ENCODE measurements around the gene KRT15. TPM values are rescaled to one million over a fixed set of nuclear protein-coding genes. Genes with fewer than 3 reads are reported as not detected.

KRT15 gene
- total and polyA plus RNA-seq, 2 donors (not counting 1 experiment from before 2014, with no cell fraction given) = not detected

DNA sequence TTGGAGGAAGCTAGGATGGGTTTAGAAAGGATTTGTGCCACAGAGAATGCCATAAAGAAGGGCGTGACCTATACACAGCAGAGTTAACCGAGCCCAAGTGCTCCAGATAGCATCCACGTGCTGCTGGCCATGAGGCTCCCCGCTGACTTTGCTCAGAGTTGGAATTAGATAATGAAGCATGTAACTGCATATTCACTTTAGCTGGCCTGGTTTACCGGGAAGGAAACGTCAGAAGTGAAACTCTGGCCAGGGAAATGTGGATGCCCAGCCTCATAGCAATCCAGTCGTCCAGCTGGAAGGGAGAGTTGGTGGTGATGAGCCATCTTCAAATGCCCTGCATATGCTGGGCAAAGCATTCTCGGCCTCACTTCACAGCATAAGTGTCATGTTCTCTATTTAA is 43.8 kb downstream of the KRT15 start:
- Histone ChIP-seq H3K4me3 (ENCODE audit: control extremely low read depth in 1 of 5, extremely low read depth in 1 of 5, insufficient read depth in 1 of 5, low read depth in 2 of 5, low read length in 4 of 5) (no peak overlapping the region), H4K20me1 (ENCODE audit: control insufficient read depth, insufficient read depth, low read length, poor library complexity, severe bottlenecking) (no peaks in the 10 kb centered on the region), H3K9me3 (ENCODE audit: control extremely low read depth in 1 of 3, control insufficient read depth in 2 of 3, insufficient read depth in 1 of 3, low read length in 2 of 3) (no peaks in the 10 kb centered on the region), H3K36me3 (replicated peaks in 1 of 2; ENCODE audit: control extremely low read depth in 1 of 2, control insufficient read depth in 1 of 2, extremely low read depth in 1 of 2, insufficient read depth in 2 of 2, low read length in 1 of 2) (no peaks in the 10 kb centered on the region), H3K4me1 (ENCODE audit: control insufficient read depth in 2 of 2, insufficient read depth in 2 of 2, low read length in 2 of 2) (peaks cover 2 to 4% of the 10 kb centered on the region in 2 donors), H3K9ac (ENCODE audit: low read length) (no peak overlapping the region), H3K27me3 (replicated peaks in 1 of 4; ENCODE audit: control extremely low read depth in 1 of 4, control insufficient read depth in 3 of 4, insufficient read depth in 4 of 4, low read length in 3 of 4) (no peaks in the 10 kb centered on the region), H3K4me2 (replicated peaks; ENCODE audit: low read depth, low read length, poor library complexity, severe bottlenecking) (no peak overlapping the region), H2AFZ (ENCODE audit: insufficient read depth, low read depth, low read length, poor library complexity, severe bottlenecking) (no peak overlapping the region), H3K27ac (ENCODE audit: low read length in 2 of 2) (no peak overlapping the region), H3K79me2 (ENCODE audit: control insufficient read depth, insufficient read depth, low read length) (no peaks in the 10 kb centered on the region)
- WGBS (ENCODE audit: insufficient coverage) = 68% methylated on average over 6 of the region's 8 CpGs
- H3K4me1 Mint-ChIP-seq = peaks cover under 1% of the 10 kb centered on the region
- POLR2A ChIA-PET = no interaction called here
- no peak for ATAC-seq (ENCODE audit: low read depth)
- H3K27me3 Mint-ChIP-seq = peaks cover 7% of the 10 kb centered on the region
- DNase-seq = no peak
- peaks cover 2% of the 10 kb centered on the region for H3K9me3 Mint-ChIP-seq (ENCODE audit: insufficient read depth)
- TF ChIP-seq, protein P1, sequence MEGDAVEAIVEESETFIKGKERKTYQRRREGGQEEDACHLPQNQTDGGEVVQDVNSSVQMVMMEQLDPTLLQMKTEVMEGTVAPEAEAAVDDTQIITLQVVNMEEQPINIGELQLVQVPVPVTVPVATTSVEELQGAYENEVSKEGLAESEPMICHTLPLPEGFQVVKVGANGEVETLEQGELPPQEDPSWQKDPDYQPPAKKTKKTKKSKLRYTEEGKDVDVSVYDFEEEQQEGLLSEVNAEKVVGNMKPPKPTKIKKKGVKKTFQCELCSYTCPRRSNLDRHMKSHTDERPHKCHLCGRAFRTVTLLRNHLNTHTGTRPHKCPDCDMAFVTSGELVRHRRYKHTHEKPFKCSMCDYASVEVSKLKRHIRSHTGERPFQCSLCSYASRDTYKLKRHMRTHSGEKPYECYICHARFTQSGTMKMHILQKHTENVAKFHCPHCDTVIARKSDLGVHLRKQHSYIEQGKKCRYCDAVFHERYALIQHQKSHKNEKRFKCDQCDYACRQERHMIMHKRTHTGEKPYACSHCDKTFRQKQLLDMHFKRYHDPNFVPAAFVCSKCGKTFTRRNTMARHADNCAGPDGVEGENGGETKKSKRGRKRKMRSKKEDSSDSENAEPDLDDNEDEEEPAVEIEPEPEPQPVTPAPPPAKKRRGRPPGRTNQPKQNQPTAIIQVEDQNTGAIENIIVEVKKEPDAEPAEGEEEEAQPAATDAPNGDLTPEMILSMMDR (IDR thresholded peaks at IDR 0.05) = no peak
- no peak for TF ChIP-seq EZH2 (IDR thresholded peaks at IDR 0.05; ENCODE audit: borderline replicate concordance, insufficient read depth, low read depth, low read length, poor library complexity, severe bottlenecking)
- intact Hi-C loops (cut with micrococcal nuclease) = no loop called here
- CTCF ChIA-PET = no interaction called here
- no peak overlapping the region for H3K4me3 Mint-ChIP-seq
- H3K27ac Mint-ChIP-seq = no peak overlapping the region

DNA sequence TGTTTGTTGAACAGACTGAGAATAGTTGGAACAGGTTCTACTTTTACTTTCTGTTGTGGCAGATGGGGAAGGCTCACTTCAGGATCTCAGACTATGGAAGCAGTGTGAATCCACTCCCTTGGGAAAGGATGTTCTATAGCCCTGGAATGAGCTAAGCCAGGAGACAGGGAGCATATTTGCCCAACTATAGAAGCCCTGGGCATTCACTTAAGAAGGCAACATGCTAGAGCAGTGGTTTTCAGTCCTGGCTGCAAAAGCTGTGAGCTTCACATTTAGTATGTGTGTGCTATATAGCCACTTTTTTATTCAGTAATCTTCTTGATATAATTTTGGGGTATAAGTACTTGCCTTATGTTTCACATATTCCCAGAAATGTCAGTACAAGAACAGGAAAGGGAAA is 50.3 kb downstream of the KRT15 start:
- no peak overlapping the region for H3K27ac ChIP-seq (ENCODE audit: low read length in 2 of 2)
- H3K9me3 ChIP-seq (ENCODE audit: control extremely low read depth in 1 of 3, control insufficient read depth in 2 of 3, insufficient read depth in 1 of 3, low read length in 2 of 3) = peaks cover 0 to 12% (median 0%) of the 10 kb centered on the region in 3 donors
- no peaks in the 10 kb centered on the region for H3K79me2 ChIP-seq (ENCODE audit: control insufficient read depth, insufficient read depth, low read length)
- H3K4me2 ChIP-seq (replicated peaks; ENCODE audit: low read depth, low read length, poor library complexity, severe bottlenecking) = no peak overlapping the region
- H3K9me3 Mint-ChIP-seq (ENCODE audit: insufficient read depth) = peaks cover 2% of the 10 kb centered on the region
- H3K27me3 ChIP-seq (replicated peaks in 1 of 4; ENCODE audit: control extremely low read depth in 1 of 4, control insufficient read depth in 3 of 4, insufficient read depth in 4 of 4, low read length in 3 of 4) = peaks cover 0 to 6% (median 2%) of the 10 kb centered on the region in 4 experiments
- H4K20me1 ChIP-seq (ENCODE audit: control insufficient read depth, insufficient read depth, low read length, poor library complexity, severe bottlenecking) = no peaks in the 10 kb centered on the region
- no peak for TF ChIP-seq EZH2 (IDR thresholded peaks at IDR 0.05; ENCODE audit: borderline replicate concordance, insufficient read depth, low read depth, low read length, poor library complexity, severe bottlenecking)
- TF ChIP-seq, protein P1 (IDR thresholded peaks at IDR 0.05) = no peak
- no peak for ATAC-seq (ENCODE audit: low read depth)
- no peak overlapping the region for H3K27ac Mint-ChIP-seq
- H3K9ac ChIP-seq (ENCODE audit: low read length) = no peak overlapping the region
- no peak overlapping the region for H3K4me3 ChIP-seq (ENCODE audit: control extremely low read depth in 1 of 5, extremely low read depth in 1 of 5, insufficient read depth in 1 of 5, low read depth in 2 of 5, low read length in 4 of 5)
- intact Hi-C loops (cut with micrococcal nuclease) = no loop called here
- no peak for DNase-seq
- no peak overlapping the region for H3K4me3 Mint-ChIP-seq
- CTCF ChIA-PET = no interaction called here
- no peaks in the 10 kb centered on the region for H3K4me1 Mint-ChIP-seq
- no peaks in the 10 kb centered on the region for H3K4me1 ChIP-seq (ENCODE audit: control insufficient read depth in 2 of 2, insufficient read depth in 2 of 2, low read length in 2 of 2)
- peaks cover 36% of the 10 kb centered on the region for H3K27me3 Mint-ChIP-seq
- H3K36me3 ChIP-seq (replicated peaks in 1 of 2; ENCODE audit: control extremely low read depth in 1 of 2, control insufficient read depth in 1 of 2, extremely low read depth in 1 of 2, insufficient read depth in 2 of 2, low read length in 1 of 2) = no peaks in the 10 kb centered on the region
- no peak overlapping the region for H2AFZ ChIP-seq (ENCODE audit: insufficient read depth, low read depth, low read length, poor library complexity, severe bottlenecking)
- POLR2A ChIA-PET = no interaction called here

Measured in B cell (primary cell).